ENCODE results near the gene SLC18A3. TPM values are rescaled to one million over a fixed set of nuclear protein-coding genes. Genes with fewer than 3 reads are reported as not detected.

The SLC18A3 gene
- total RNA-seq, 2 experiments from 2014 or later: not detected

- TF ChIP-seq CTCF (IDR thresholded peaks at IDR 0.05): no peak
- DNase-seq (peak; percentile 5), ATAC-seq (peak; percentile 38)
- H3K27me3 Mint-ChIP-seq: peaks cover 1% of the 10 kb centered on the region
- no peak overlapping the region for H3K4me3 Mint-ChIP-seq
- ChIA-PET POLR2A (interaction anchor here (0.6 kb wide), 1 partner anchor 318 kb away, joined by 3 read pairs; no protein-coding TSS in a partner anchor), CTCF (interaction anchor here (1.1 to 2.1 kb wide), 2 partner anchors 31 to 55 kb away, joined by 3 to 6 read pairs; no protein-coding TSS in a partner anchor)
- H3K9me3 Mint-ChIP-seq: no peaks in the 10 kb centered on the region
- peaks cover 16% of the 10 kb centered on the region for H3K4me1 Mint-ChIP-seq (ENCODE audit: low read depth)
- intact Hi-C loops (cut with micrococcal nuclease): no loop called here
- no peak overlapping the region for H3K27ac Mint-ChIP-seq
- H3K36me3 Mint-ChIP-seq (ENCODE audit: low read depth): no peaks in the 10 kb centered on the region
Observed at GRCh38 chr10:49649936-49650723, 40.0 kb downstream of the SLC18A3 start.

GRCh38 chr10:49650724-49651034 is 40.6 kb downstream of the SLC18A3 start:
- ChIA-PET POLR2A (no interaction called here), CTCF (interaction anchor here (2.1 kb wide), 1 partner anchor 56 kb away, joined by 6 read pairs; no protein-coding TSS in a partner anchor)
- H3K27me3 Mint-ChIP-seq: peaks cover 1% of the 10 kb centered on the region
- H3K4me3 Mint-ChIP-seq: no peak overlapping the region
- intact Hi-C loops (cut with micrococcal nuclease): no loop called here
- no peaks in the 10 kb centered on the region for H3K9me3 Mint-ChIP-seq
- no peak for DNase-seq
- no peak for TF ChIP-seq CTCF (IDR thresholded peaks at IDR 0.05)
- peaks cover 16% of the 10 kb centered on the region for H3K4me1 Mint-ChIP-seq (ENCODE audit: low read depth)
- H3K27ac Mint-ChIP-seq: no peak overlapping the region
- no peaks in the 10 kb centered on the region for H3K36me3 Mint-ChIP-seq (ENCODE audit: low read depth)
- ATAC-seq: no peak

GRCh38 chr10:49651039-49651835 is 41.1 kb downstream of the SLC18A3 start:
- CTCF ChIA-PET: no interaction called here
- Mint-ChIP-seq H3K36me3 (ENCODE audit: low read depth) (no peaks in the 10 kb centered on the region), H3K4me3 (no peak overlapping the region), H3K4me1 (ENCODE audit: low read depth) (peaks cover 16% of the 10 kb centered on the region), H3K27me3 (peaks cover 1% of the 10 kb centered on the region), H3K9me3 (no peaks in the 10 kb centered on the region), H3K27ac (no peak overlapping the region)
- no peak for DNase-seq
- TF ChIP-seq CTCF (IDR thresholded peaks at IDR 0.05): no peak
- POLR2A ChIA-PET: no interaction called here
- no peak for ATAC-seq
- intact Hi-C loops (cut with micrococcal nuclease): no loop called here

GRCh38 chr10:49651917-49652316 is 41.8 kb downstream of the SLC18A3 start:
- H3K4me1 Mint-ChIP-seq (ENCODE audit: low read depth): peaks cover 16% of the 10 kb centered on the region
- CTCF ChIA-PET: no interaction called here
- DNase-seq (no peak), ATAC-seq (no peak)
- peaks cover 4% of the 10 kb centered on the region for H3K27me3 Mint-ChIP-seq
- no peaks in the 10 kb centered on the region for H3K9me3 Mint-ChIP-seq
- H3K36me3 Mint-ChIP-seq (ENCODE audit: low read depth): no peaks in the 10 kb centered on the region
- no peak overlapping the region for H3K4me3 Mint-ChIP-seq
- POLR2A ChIA-PET: no interaction called here
- intact Hi-C loops (cut with micrococcal nuclease): no loop called here
- no peak for TF ChIP-seq CTCF (IDR thresholded peaks at IDR 0.05)
- no peak overlapping the region for H3K27ac Mint-ChIP-seq
